DOHH2 (cell line): ENCODE measurements around the gene MSL3.

ENCODE experiments used
- H3F3A ChIP-seq: fragments of 200-600 bp; sonication (generic), shearing (Covaris generic); 2 replicates; pipeline ENCODE4 v1.6.0; 2016; ENCODE audit warnings: antibody characterized with exemption, mild to moderate bottlenecking; ENCODE audit not compliant: control insufficient read depth, insufficient read depth
- H3K27ac ChIP-seq: fragments of 200-600 bp; sonication (generic); 2 replicates; pipeline ENCODE4 v1.5.1; 2014; ENCODE audit warnings: low read depth, mild to moderate bottlenecking, low read length, moderate library complexity
- H3K27me3 ChIP-seq: fragments of 200-600 bp; sonication (generic); 2 replicates; pipeline ENCODE4 v1.6.1; 2014; ENCODE audit warnings: mild to moderate bottlenecking, low read length, mixed read lengths; ENCODE audit not compliant: control insufficient read depth
- H3K36me3 ChIP-seq: fragments of 200-600 bp; sonication (generic); 2 replicates; pipeline ENCODE4 v1.6.1; 2014; ENCODE audit warnings: mild to moderate bottlenecking, low read length, moderate library complexity, mixed read lengths; ENCODE audit not compliant: control insufficient read depth
- H3K4me1 ChIP-seq: fragments of 200-600 bp; sonication (generic); 2 replicates; pipeline ENCODE4 v1.6.1; 2014; ENCODE audit warnings: mild to moderate bottlenecking, low read length, mixed read lengths; ENCODE audit not compliant: control insufficient read depth
- H3K4me2 ChIP-seq: fragments of 200-600 bp; sonication (generic); 2 replicates; pipeline ENCODE4 v1.6.0; 2014; ENCODE audit warnings: mild to moderate bottlenecking, low read length, moderate library complexity
- H3K4me3 ChIP-seq: fragments of 200-600 bp; sonication (generic); 2 replicates; pipeline ENCODE4 v1.5.1; 2014; ENCODE audit warnings: mild to moderate bottlenecking, low read length, mixed read lengths
- H3K79me2 ChIP-seq: fragments of 200-600 bp; sonication (generic); 2 replicates; pipeline ENCODE4 v1.6.1; 2014; ENCODE audit warnings: mild to moderate bottlenecking, low read length, mixed read lengths; ENCODE audit not compliant: control insufficient read depth
- H3K9me2 ChIP-seq: fragments of 200-600 bp; sonication (generic); replicated peaks from 2 replicates; pipeline ENCODE4 v1.6.1; 2014; ENCODE audit warnings: mild to moderate bottlenecking, low read length, mixed read lengths; ENCODE audit not compliant: control insufficient read depth
- H3K9me3 ChIP-seq: fragments of 200-600 bp; sonication (generic); 2 replicates; pipeline ENCODE4 v1.6.1; 2014; ENCODE audit warnings: antibody characterized with exemption, low read length, mixed read lengths; ENCODE audit not compliant: control insufficient read depth, insufficient read depth
- H4K20me1 ChIP-seq: fragments of 200-600 bp; sonication (generic); 2 replicates; pipeline ENCODE4 v1.6.0; 2014; ENCODE audit warnings: low read depth, mild to moderate bottlenecking, antibody characterized with exemption, low read length, moderate library complexity; ENCODE audit not compliant: control insufficient read depth, insufficient read depth
- EZH2phosphoT487 ChIP-seq: fragments of 200-600 bp; sonication (generic); IDR thresholded peaks from 2 replicates; pipeline ENCODE4 v1.6.1; 2017; ENCODE audit warnings: borderline replicate concordance, mild to moderate bottlenecking, antibody characterized with exemption, low read length, moderate library complexity, mixed read lengths
- TF ChIP-seq, protein P1 (sequence below): fragments of 200-600 bp; sonication (generic); IDR thresholded peaks from one replicate; pipeline ENCODE4 v1.5.1; 2014; ENCODE audit warnings: antibody characterized with exemption, mild to moderate bottlenecking, low read depth, low read length; ENCODE audit not compliant: poor library complexity, severe bottlenecking

Gene MSL3

GRCh38 chrX:11739776-11740175 lies 18.3 kb upstream of the MSL3 start:
- Histone ChIP-seq H3K4me2 (no peak overlapping the region), H3K9me3 (no peaks in the 10 kb centered on the region), H3K4me3 (no peak overlapping the region), H3K27ac (no peak overlapping the region), H4K20me1 (no peaks in the 10 kb centered on the region), H3K27me3 (no peaks in the 10 kb centered on the region), H3K36me3 (no peaks in the 10 kb centered on the region), H3F3A (no peaks in the 10 kb centered on the region), H3K4me1 (no peaks in the 10 kb centered on the region), H3K9me2 (no peaks in the 10 kb centered on the region), H3K79me2 (no peaks in the 10 kb centered on the region)
- TF ChIP-seq, protein P1, sequence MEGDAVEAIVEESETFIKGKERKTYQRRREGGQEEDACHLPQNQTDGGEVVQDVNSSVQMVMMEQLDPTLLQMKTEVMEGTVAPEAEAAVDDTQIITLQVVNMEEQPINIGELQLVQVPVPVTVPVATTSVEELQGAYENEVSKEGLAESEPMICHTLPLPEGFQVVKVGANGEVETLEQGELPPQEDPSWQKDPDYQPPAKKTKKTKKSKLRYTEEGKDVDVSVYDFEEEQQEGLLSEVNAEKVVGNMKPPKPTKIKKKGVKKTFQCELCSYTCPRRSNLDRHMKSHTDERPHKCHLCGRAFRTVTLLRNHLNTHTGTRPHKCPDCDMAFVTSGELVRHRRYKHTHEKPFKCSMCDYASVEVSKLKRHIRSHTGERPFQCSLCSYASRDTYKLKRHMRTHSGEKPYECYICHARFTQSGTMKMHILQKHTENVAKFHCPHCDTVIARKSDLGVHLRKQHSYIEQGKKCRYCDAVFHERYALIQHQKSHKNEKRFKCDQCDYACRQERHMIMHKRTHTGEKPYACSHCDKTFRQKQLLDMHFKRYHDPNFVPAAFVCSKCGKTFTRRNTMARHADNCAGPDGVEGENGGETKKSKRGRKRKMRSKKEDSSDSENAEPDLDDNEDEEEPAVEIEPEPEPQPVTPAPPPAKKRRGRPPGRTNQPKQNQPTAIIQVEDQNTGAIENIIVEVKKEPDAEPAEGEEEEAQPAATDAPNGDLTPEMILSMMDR: no peak
- no peak for TF ChIP-seq EZH2phosphoT487

DNA sequence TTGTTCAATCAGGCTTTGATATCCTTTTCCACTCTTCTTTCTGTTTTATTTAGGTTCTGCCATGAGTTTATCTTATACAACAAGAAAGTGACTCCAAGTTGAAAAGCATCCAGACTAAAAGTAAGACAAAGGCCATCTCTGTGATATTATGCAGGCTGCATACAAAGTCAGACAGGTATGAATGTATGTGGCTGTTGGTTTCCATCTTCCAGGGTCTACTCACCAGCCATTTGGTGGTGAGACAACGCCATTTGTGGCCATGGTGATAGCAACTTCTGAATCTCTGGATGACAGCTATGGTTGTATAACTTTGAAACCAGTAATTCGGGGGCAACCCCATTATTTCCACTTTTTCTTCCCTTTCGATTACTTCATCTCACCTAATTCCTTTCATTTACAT lies 17.2 kb upstream of the MSL3 start:
- no peak overlapping the region for H3K27ac ChIP-seq
- no peaks in the 10 kb centered on the region for H3K36me3 ChIP-seq
- no peaks in the 10 kb centered on the region for H4K20me1 ChIP-seq
- H3K4me1 ChIP-seq: no peaks in the 10 kb centered on the region
- H3F3A ChIP-seq: no peaks in the 10 kb centered on the region
- H3K9me3 ChIP-seq: no peaks in the 10 kb centered on the region
- H3K79me2 ChIP-seq: no peaks in the 10 kb centered on the region
- no peaks in the 10 kb centered on the region for H3K27me3 ChIP-seq
- no peaks in the 10 kb centered on the region for H3K9me2 ChIP-seq
- TF ChIP-seq, protein P1: no peak
- no peak for TF ChIP-seq EZH2phosphoT487
- H3K4me3 ChIP-seq: no peak overlapping the region
- no peak overlapping the region for H3K4me2 ChIP-seq

GRCh38 chrX:11741574-11741973 lies 16.5 kb upstream of the MSL3 start:
- H3K36me3 ChIP-seq: no peaks in the 10 kb centered on the region
- H3K4me3 ChIP-seq: no peak overlapping the region
- no peaks in the 10 kb centered on the region for H3F3A ChIP-seq
- no peaks in the 10 kb centered on the region for H4K20me1 ChIP-seq
- H3K4me1 ChIP-seq: no peaks in the 10 kb centered on the region
- H3K27me3 ChIP-seq: no peaks in the 10 kb centered on the region
- H3K27ac ChIP-seq: no peak overlapping the region
- H3K79me2 ChIP-seq: no peaks in the 10 kb centered on the region
- TF ChIP-seq, protein P1: no peak
- TF ChIP-seq EZH2phosphoT487: no peak
- no peak overlapping the region for H3K4me2 ChIP-seq
- H3K9me3 ChIP-seq: no peaks in the 10 kb centered on the region
- no peaks in the 10 kb centered on the region for H3K9me2 ChIP-seq

DNA sequence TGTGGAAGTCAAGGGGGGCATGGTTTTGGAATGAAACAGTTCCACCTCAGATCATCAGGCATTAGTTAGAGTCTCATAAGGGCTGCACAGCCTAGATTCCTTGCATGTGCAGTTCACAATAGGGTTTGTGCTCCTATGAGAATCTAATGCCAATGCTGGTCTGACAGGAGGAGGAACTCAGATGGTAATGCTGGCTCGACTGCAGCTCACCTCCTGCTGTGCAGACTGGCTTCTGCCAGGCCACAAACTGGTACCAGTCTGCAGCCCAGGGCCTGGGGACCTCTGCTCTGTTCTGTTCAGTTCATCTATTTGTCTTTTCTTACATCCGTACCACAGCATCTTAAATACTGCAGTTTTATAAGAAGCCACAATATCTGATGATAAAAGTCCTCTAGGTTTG lies 12.2 kb upstream of the MSL3 start:
- Histone ChIP-seq H3K4me2 (no peak overlapping the region), H3K4me1 (no peaks in the 10 kb centered on the region), H3K9me3 (no peaks in the 10 kb centered on the region), H3K27ac (no peak overlapping the region), H3F3A (no peaks in the 10 kb centered on the region), H3K4me3 (no peak overlapping the region), H4K20me1 (no peaks in the 10 kb centered on the region), H3K79me2 (no peaks in the 10 kb centered on the region), H3K27me3 (no peaks in the 10 kb centered on the region), H3K9me2 (no peaks in the 10 kb centered on the region), H3K36me3 (no peaks in the 10 kb centered on the region)
- TF ChIP-seq, protein P1: no peak
- TF ChIP-seq EZH2phosphoT487: no peak
